HG03342 (cell line): ENCODE measurements around the gene ALMS1.
"Not testable (repeated sequence)": the region's sequence is repeated elsewhere in the genome, so short reads cannot be mapped to it uniquely, and the experiment has no call there.

ENCODE experiments used
- ATAC-seq: cut with Tn5 transposase; IDR thresholded peaks from one replicate; pipeline ENCODE4 v1.9.1; 2021; ENCODE audit warnings: mild to moderate bottlenecking, moderate library complexity; ENCODE audit not compliant: unreplicated experiment

The ALMS1 gene

DNA sequence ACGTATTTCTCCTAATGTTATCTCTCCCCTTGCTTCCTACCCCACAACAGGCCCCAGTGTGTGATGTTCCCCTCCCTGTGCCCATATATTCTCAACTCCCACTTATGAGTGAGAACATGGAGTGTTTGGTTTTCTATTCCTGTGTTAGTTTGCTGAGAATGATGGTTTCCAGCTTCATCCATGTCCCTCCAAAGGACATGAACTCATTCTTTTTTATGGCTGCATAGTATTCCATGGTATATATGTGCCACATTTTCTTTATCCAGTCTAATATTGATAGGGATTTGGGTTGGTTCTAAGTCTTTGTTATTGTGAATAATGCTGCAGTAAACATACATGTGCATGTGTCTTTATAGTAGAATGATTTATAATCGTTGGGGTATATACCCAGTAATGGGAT lies 119.2 kb downstream of the ALMS1 start:
- not testable (repeated sequence) for ATAC-seq

DNA sequence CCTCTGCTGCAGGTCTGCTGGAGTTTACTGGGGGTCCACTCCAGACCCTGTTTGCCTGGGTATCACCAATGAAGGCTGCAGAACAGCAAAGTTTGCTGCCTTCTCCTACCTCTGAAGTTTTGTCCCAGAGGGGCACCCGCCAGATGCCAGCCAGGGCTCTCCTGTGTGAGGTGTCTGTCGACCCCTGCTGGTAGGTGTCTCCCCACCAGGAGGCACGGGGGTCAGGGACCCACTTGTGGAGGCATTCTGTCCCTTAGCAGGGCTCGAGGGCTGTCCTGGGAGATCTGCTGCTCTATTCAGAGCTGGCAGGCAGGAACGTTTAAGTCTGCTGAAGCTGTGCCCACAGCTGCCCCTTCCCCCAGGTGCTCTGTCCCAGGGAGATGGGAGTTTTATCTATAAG lies 124.8 kb downstream of the ALMS1 start:
- not testable (repeated sequence) for ATAC-seq

DNA sequence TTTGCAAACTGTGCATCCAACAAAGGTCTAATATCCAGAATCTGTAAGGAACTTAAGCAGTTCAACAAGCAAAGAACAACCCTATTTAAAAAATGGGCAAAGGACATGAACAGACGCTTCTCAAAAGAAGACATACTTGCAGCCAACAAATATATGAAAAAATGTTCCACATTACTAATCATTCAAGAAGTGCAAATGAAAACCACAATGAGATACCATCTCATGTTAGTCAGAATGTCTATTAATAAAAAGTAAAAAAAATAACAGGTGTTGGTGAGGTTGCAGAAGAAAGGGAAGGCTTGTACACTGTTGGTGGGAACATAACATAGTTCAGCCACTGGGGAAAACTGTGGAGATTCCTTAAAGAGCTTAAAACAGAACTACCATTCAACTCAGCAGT lies 130.4 kb downstream of the ALMS1 start:
- ATAC-seq, result no peak

DNA sequence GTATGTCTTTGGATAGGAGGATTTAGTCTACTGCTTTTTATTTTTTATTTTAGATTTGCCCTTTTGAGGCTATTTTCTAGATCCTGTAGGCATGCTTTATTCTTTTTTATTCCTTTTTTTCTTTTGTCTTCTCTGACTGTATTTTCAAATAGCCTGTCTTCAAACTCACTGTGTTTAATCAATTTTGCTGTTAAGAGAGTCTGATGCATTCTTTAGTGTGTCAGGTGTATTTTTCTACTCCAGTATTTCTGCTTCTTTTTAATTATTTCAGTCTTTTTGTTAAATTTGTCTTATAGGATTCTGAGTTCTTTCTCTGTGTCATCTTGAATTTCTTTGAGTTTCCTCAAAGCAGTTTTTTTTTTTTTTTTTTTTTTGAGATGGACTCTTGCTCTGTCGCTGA lies 143.1 kb downstream of the ALMS1 start:
- ATAC-seq, result no peak

DNA sequence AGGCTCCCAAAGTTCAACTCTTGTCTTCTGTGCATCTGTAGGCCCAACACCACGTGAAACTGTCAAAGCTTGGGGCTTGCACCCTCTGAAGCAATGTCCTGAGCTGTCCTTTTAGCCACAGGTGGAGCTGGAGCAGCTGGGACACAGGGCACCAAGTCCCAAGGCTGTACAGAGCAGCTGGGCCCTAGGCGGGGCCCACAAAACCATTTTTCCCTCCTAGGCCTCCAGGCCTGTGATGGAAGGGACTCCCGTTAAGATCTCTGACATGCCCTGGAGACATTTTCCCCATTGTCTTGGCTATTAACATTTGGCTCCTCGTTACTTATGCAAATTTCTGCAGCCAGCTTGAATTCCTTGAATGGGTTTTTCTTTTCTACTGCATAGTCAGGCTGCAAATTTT lies 145.1 kb downstream of the ALMS1 start:
- not testable (repeated sequence) for ATAC-seq

DNA sequence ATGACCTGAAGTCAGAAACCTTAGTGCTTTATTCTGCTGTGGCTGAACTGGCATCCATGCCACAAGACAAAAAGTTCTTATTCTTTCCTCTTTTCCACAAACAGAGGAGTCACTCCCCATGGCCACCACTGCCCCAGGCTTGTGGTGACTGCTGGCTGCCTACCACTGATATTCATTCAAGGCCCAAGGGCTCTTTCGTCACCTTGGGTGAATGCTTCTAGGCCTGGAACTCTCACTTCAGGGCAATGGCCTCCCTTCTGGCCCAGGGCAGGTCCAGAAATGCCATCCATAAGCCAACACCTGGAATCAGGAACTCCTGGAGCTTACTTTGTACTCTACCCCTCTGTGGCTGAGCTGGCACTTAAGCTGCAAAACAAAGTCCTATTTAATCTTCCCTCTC lies 146.7 kb downstream of the ALMS1 start:
- ATAC-seq, result no peak

DNA sequence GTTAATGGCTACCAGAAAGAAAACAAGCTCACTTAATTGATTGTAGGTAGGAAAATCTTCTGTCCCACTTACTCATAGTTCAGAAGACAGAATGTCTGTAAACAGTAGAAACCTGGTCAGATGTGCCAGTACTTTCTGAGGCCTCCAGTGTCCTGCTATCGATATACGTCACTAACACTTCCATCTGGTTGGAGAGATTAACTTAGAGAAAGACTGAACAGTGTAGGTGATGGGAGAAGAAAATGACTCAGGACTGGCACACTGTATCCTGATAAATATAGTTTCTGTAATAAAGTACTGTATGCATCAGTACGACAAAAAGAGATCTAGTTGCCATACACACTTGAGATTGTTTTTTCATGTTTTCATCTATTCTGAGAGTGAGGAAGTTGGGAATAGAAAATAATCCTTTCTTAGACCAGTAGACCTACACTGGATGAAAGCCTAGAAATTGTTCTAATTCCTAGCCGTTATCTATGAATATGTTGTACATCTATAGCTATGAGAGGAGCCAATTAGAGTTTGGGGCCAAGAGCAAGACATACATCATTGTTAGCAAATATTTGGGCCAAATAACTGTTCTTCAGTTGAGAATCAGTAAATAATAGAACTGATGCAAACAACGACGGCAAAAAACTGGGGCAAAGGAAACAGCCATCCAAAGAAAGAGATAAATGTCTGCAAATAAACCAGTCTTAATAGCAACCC lies 150.7 kb downstream of the ALMS1 start:
- ATAC-seq, result no peak

DNA sequence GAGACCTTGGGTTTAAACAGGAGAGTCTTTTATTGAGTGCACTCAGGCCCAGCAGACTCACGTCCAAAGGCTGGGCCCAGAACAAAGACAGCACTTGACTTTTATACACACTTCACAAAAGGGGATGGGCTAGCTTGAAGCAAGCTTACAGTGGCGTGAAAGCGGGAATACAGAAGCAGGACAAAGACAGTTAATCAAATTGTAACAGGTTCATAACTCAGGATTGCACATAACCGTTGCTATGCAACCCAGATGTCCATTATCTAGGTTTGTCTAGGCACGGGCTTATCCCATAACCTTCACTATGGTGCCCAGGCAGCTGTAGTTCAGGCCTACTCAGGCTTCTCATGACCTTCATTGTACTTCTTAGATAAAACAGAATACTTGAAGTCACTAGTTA lies 175.2 kb downstream of the ALMS1 start:
- ATAC-seq, result not testable (repeated sequence)

DNA sequence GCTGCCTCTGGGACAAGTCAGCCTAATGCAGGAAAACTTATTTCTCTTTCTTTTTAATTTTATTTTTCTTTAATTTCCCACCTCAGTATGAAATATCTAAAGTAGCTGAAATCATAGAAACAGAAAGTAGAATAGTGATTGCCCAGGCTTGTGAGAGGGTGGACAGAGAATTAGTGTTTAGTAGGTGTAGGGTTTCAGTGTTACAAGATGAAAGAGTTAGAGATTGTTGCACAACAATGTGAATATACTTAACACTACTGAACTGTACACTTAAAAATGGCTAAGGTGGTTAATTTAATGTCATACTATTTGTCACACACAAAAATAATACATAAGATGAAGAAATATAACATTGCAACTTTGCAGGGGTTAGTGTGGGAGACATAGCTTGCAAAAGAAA lies 175.8 kb downstream of the ALMS1 start:
- no peak for ATAC-seq

DNA sequence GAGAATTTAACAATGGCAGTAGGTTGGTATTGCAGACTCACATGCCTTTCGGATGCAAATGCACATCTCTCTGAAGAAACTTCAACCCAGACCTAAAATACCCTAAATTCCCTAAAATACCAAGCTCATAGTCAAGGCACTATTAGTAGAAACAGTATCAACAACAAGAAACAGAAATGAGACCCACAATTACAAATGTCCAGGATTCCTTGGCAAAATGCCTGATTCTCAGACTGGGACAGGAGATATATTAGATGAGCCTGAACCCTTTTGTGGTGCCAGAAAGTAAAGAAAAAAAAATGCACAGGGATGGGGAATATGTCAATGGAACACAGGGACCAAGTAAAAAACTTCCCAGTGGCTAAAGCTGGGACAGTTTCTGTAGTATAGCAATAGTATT lies 179.3 kb downstream of the ALMS1 start:
- ATAC-seq, result no peak

DNA sequence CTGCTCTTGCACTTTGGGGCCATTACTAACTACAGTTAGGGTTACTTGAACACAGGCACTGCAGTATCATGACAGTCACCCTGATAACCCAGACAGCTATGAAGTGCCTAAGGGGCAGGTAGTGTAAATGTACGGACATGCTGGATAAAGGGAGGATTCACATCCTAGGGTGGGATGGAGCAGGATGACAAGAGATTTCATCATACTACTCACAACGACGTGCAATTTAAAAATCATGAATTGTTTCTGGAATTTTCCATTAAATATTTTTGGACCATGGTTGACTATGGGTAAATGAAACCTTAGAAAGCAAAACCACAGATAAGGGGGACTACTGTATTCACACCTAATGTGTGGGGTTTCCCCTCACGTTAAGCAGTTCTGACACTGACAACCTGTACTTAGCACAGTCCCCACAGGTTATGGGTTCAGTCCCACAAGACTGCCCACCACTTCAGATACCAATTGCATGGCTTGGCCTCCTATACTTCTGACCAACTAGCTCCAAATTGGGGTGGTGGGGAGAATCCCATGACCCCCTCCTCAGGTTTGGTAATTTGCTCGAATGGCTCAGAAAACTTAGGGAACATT lies 180.7 kb downstream of the ALMS1 start:
- ATAC-seq, result no peak

DNA sequence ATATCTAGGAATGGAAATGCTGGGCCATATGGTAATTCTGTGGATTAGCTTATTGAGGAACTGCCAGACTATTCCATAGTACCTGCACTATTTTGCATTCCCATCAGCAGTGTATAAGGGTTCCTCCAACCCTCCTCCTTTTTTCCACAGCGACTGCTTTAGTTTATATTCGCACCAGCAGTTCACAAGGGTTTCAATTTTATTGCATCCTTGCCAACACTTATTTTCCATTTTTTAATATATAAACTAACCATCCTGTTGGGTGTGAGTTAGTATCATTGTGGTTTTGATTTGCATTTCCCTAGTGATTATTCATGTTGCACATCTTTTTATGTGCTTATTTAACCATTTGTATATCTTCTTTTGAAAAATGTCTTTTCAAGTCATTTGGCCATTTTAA lies 189.6 kb downstream of the ALMS1 start:
- ATAC-seq, result no peak

DNA sequence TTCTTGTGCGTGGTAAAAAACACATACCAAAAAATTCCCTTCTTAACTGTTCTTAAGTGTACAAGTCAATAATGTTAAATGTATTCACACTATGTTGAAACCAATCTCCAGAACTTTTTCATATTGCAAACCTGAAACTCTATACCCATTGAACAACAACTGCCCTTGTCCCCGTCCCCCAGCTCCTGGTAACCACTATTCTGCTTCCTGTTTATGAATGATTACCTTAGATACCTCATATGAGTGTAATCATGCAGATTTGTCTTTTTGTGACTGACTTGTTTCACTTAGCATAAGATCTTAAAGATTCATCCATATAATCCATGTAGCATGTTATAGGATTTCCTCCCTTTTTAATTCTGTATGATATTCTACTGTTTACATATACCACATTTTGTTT lies 196.7 kb downstream of the ALMS1 start:
- ATAC-seq, result no peak

DNA sequence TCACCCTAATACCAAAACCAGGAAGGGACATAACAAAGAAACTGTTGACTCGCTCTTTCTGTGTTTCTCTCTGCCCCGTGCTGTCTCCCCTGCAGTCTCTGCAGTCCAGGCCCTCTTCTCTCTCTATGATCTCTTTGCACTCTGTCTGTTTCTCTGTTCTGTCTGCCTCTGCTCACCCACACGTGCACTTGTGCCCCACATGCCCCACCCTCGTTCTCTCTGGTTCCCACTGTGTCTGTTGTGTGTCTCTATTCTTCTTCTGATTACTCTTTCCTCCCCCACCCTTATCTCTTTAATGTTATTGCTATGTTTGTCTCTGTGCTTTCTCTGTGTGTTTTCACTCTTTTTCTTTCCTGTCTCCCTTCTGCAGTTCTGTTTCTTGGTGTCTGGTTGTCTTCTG lies 202.5 kb downstream of the ALMS1 start:
- no peak for ATAC-seq

DNA sequence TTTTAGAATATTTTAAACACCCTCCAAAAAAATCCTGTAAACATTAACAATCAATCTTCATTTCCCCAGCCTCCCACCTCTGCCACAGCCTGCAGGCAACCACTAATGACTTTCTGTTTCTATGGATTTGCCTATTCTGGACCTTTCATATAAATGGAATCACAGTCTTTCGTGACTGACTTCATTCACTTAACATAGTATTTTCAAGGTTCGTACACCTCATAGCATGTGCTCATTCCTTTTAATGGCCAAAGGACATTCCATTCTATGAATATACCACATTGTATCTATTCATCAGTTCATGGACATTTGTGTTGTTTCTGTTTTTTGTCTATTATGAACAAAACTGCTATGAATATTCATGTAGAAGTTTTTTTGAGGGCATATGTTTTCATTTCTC lies 208.0 kb downstream of the ALMS1 start:
- ATAC-seq, result no peak

DNA sequence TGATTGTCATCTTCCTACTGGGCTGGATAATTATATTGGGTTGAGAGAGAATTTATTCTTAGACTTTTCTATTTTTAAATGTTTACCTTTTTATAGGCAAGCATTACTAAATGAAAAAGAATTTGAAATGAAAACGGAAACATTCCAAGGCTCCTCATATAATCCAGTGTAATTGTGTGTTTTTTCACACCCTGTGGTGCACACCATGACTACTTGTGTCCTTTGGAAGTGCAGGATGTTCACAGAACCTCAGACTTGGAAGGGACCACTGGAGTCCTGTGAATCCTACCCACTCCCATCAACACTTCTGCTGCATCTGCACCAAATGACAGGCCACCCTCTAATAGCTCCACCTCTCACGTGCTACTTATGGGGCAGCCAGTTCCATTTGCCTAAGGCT lies 208.6 kb downstream of the ALMS1 start:
- no peak for ATAC-seq

DNA sequence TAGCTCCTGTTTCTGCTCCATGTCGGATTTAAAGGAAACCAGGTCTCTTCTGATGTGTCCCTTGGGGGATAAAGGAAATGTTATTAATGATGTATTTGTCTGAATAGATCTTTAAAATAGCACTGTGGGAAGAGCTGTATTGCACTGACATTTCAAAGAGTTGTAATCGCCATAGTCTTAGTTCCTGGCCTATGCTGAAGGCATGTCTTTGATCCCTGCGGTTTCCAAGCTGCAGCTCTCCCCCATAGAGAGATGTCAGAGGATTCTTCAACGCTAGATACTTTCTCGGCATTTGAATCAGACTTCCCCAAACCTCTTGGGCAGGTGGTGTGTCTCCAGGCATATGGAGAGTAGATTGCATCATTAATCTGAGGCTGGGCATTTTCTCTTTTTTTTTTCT lies 216.1 kb downstream of the ALMS1 start:
- ATAC-seq, result no peak

DNA sequence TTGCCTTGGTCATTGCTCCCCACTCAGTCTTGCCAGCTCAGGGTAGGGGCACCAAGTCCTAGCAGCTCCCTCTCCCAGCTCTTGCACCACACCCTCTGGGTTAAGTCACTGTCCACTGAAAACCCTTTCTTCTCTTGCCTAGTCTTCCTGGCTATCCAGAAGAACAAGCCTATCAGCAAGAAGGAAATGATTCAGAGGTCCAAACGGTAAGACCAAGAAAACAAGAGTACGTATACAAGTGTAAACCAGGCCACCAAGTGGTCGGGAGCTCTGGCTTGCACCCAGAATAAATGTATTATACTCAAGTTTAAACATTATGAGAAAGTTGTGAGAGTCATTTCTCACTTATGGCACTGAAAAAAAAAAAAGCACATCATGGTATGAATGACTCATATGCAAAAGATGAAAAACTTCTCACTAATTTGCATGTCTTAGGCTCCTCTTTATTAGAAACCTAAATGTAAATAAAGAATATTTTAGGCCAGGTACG lies 217.5 kb downstream of the ALMS1 start:
- peak; percentile 83 for ATAC-seq

DNA sequence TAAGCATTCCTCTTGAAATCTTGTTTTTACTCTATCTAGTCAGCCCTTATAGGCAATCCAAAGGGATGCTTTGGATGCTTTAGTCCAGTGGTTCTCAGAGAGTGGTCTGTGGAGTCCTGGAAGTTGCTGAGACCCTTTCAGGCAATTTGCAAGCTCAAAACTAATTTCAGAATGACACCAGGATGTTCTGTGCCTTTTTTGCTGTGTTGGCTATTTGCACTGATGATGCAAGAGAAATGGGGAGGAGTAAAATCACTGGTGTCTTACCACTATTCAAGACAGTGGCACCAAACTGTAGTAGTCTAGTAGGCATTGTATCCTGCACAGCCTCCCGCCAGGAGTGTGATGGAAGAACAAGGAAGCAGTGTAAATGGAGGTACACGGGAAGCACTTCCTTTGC lies 219.0 kb downstream of the ALMS1 start:
- not testable (repeated sequence) for ATAC-seq

DNA sequence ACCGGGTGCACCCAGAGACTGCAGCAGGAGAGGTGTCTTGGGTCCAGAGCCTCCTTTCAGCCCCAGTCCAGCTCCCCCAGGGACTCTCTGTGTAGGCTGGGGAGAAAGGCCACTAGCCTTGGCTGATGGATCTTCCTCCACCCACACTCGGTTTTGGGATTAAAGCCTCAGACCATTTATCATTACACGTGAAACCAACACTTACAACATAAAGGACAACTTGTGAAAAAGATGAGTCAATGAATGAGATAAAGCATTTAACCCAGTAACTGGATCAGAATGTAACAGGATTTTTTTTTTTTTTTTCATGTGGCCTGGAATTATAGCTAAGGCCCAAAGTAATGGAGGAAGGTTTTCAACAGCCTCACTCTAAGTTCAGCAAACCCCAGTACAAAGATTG lies 224.5 kb downstream of the ALMS1 start:
- ATAC-seq, result no peak

DNA sequence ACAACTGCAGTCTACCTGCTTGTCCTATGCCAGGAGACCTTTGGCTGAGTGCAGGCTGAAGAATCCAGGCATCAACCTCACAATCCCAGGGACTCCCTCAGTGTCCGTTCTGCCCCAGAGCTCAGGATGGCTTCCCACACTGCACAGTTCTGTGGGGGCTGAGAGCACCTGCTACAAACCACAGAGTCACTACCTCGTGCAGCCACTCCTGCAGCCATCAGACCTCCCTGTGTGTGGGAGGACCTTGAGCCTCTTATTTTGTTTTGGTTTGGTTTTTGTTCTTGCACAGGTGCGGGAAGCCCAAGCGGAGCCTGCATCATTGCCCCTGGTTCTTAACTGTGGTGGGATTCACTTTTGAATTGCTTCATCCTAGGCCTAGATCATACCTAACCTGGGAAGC lies 225.6 kb downstream of the ALMS1 start:
- ATAC-seq, result no peak

DNA sequence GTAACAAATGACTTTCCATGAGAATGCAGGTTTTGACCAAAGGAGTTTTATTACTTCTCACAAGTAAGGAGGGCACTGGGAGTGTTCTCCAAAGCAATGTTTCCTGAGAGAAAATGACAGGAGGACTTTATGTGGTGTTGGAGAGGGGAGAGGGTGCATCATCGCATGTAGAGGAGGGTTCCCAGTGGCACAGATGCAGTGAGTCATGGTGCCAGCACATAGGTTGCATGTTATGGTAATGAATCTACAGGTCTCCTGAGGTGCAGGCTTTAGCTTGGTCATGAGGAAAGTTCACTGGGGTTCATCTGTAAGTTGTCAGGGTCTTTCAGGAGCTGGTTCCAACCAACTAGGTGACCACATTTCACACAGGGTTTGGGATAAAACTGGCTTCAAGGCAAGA lies 226.2 kb downstream of the ALMS1 start:
- no peak for ATAC-seq

DNA sequence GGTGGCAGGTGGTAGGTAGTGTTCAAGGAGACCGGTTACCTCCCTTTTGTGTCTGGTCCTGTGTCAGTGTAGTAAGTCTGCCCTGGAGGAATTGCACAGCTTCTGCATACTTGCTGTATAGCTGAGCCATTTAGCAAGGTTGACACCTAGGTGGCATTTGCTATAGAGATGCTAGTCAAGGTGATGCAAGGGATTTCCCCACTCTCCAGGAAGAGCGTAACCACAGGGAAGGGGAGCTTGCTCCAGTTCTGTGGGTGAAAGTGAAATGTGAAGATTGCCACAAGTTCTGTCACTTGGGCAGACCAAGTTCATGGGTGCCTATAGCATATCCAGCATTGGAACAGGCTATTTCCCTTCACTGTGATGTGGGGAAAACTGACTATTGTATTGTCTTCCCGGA lies 228.5 kb downstream of the ALMS1 start:
- ATAC-seq, result no peak
